Effector CD4-positive, alpha-beta T cell (primary cell): ENCODE measurements around the gene CFL1.
A peak's percentile ranks its signal among the peaks of the same experiment; 100 is the strongest.

Experiments
- DNase-seq: peaks from one replicate; pipeline ENCODE4 v3.0.0-alpha.2; 2020

Gene CFL1

GRCh38 chr11:65887723-65888162, 29.8 kb upstream of the CFL1 start:
- DNase-seq: no peak

- DNase-seq: no peak
Observed at GRCh38 chr11:65886826-65887722, 29.1 kb upstream of the CFL1 start.

- DNase-seq: no peak
Observed at GRCh38 chr11:65885808-65886536, 28.0 kb upstream of the CFL1 start.

GRCh38 chr11:65885231-65885630, 27.3 kb upstream of the CFL1 start:
- no peak for DNase-seq

GRCh38 chr11:65884716-65885092, 26.7 kb upstream of the CFL1 start:
- peak; percentile 80 for DNase-seq

GRCh38 chr11:65883786-65884715, 26.1 kb upstream of the CFL1 start:
- no peak for DNase-seq

- DNase-seq: no peak
Observed at GRCh38 chr11:65883058-65883761, 25.2 kb upstream of the CFL1 start.

- no peak for DNase-seq
Observed at GRCh38 chr11:65882120-65883057, 24.4 kb upstream of the CFL1 start.

- no peak for DNase-seq
Observed at GRCh38 chr11:65880844-65881421, 23.0 kb upstream of the CFL1 start.

GRCh38 chr11:65880027-65880426, 22.0 kb upstream of the CFL1 start:
- no peak for DNase-seq

GRCh38 chr11:65879617-65880016, 21.6 kb upstream of the CFL1 start, which contains the start of gene CTSW:
Gene CTSW, plus strand, starts transcription at chr11:65879837. Its CDS starts 18 bp downstream, at chr11:65879855.
- DNase-seq: no peak

GRCh38 chr11:65873318-65874156, 15.6 kb upstream of the CFL1 start:
- DNase-seq: peak; percentile 92

GRCh38 chr11:65872586-65873317, 14.8 kb upstream of the CFL1 start, which contains the start of gene EFEMP2:
Gene EFEMP2, minus strand, starts transcription at chr11:65872800. Its CDS starts 446 bp downstream, at chr11:65872354.
- no peak for DNase-seq

GRCh38 chr11:65871811-65872548, 14.0 kb upstream of the CFL1 start:
- no peak for DNase-seq

- DNase-seq: no peak
Observed at GRCh38 chr11:65870706-65871681, 13.0 kb upstream of the CFL1 start.

- DNase-seq: no peak
Observed at GRCh38 chr11:65870307-65870658, 12.3 kb upstream of the CFL1 start.
